PC-9 (cell line): Measurements from ENCODE around the gene LTBP3. TPM values are rescaled to one million over a fixed set of nuclear protein-coding genes. Genes with fewer than 3 reads are reported as not detected.
A peak's percentile ranks its signal among the peaks of the same experiment; 100 is the strongest.

Experiments used
- BruUV-seq: library from RNA; stranded (reverse); fragments of 400-500 nt; replicated peaks from 2 replicates; lab custom pipeline; 2021; lab: Mats Ljungman, UMichigan
- CTCF ChIA-PET: fragments of 300-600 bp; sonication (Branson Sonifier 250); formaldehyde crosslinking; loops from one replicate; lab custom pipeline; 2022; ENCODE audit warnings: antibody characterized with exemption; lab: Charles Lee
- POLR2A ChIA-PET: fragments of 300-600 bp; sonication (Branson Sonifier 250); formaldehyde crosslinking; loops from one replicate; lab custom pipeline; 2022; ENCODE audit warnings: antibody characterized with exemption; ENCODE audit not compliant: unreplicated experiment; lab: Charles Lee
- DNase-seq, 2 experiments: peaks; one replicate each; pipeline versions ENCODE4 v3.0.0 to v3.0.0-alpha.2; 2015 to 2022; ENCODE audit warnings: mixed read lengths in 1 of 2
- H2AFZ ChIP-seq: fragments of 200-600 bp; sonication (generic); 2 replicates; pipeline ENCODE4 v1.8.1; 2017; ENCODE audit warnings: antibody characterized with exemption
- H3F3A ChIP-seq: fragments of 200-600 bp; sonication (generic); 2 replicates; pipeline ENCODE4 v1.8.1; 2017; ENCODE audit warnings: antibody characterized with exemption, mild to moderate bottlenecking, low read depth; ENCODE audit not compliant: insufficient read depth
- H3K27ac ChIP-seq: fragments of 200-600 bp; sonication (generic); 2 replicates; pipeline ENCODE4 v1.6.1; 2016; ENCODE audit warnings: mixed run types
- H3K27me3 ChIP-seq: fragments of 200-600 bp; sonication (generic); 2 replicates; pipeline ENCODE4 v1.6.1; 2016; ENCODE audit warnings: low read depth, mixed run types; ENCODE audit not compliant: insufficient read depth
- H3K36me3 ChIP-seq: fragments of 200-600 bp; sonication (generic); 2 replicates; pipeline ENCODE4 v1.6.1; 2016; ENCODE audit warnings: low read depth, mixed run types
- H3K4me1 ChIP-seq: fragments of 200-600 bp; sonication (generic); replicated peaks from 2 replicates; pipeline ENCODE4 v1.6.1; 2016; ENCODE audit warnings: mixed run types; ENCODE audit not compliant: insufficient read depth
- H3K4me2 ChIP-seq: fragments of 200-600 bp; sonication (generic); 2 replicates; pipeline ENCODE4 v1.6.1; 2017; ENCODE audit warnings: mixed run types
- H3K4me3 ChIP-seq: fragments of 200-600 bp; sonication (generic); 2 replicates; pipeline ENCODE4 v1.6.1; 2016; ENCODE audit warnings: mixed run types
- H3K79me2 ChIP-seq: fragments of 200-600 bp; sonication (generic); 2 replicates; pipeline ENCODE4 v1.6.1; 2017; ENCODE audit warnings: low read depth, mixed run types
- H3K9me2 ChIP-seq: fragments of 200-600 bp; sonication (generic); 2 replicates; pipeline ENCODE4 v1.8.1; 2017; ENCODE audit warnings: mild to moderate bottlenecking; ENCODE audit not compliant: insufficient read depth
- H3K9me3 ChIP-seq: fragments of 200-600 bp; sonication (generic); 2 replicates; pipeline ENCODE4 v1.8.1; 2016; ENCODE audit warnings: low read depth; ENCODE audit not compliant: insufficient read depth
- H4K20me1 ChIP-seq: fragments of 200-600 bp; sonication (generic); 2 replicates; pipeline ENCODE4 v1.8.1; 2017; ENCODE audit not compliant: insufficient read depth
- EZH2 ChIP-seq: fragments of 200-600 bp; sonication (generic); IDR thresholded peaks from 2 replicates; pipeline ENCODE4 v1.8.0; 2017; ENCODE audit warnings: antibody characterized with exemption, low read depth
- intact Hi-C: fragments of 100-400 bp; cut with micrococcal nuclease; formaldehyde crosslinking; loops from one replicate; pipeline ENCODE4 v1.10.0; 2022; ENCODE audit not compliant: unreplicated experiment
- total RNA-seq: library from RNA; stranded (reverse); gene quantifications from 2 replicates; pipeline ENCODE4 v1.2.3, GENCODE V29; 2021
- TF ChIP-seq, protein P1 (sequence below): fragments of 200-600 bp; sonication (generic); conservative IDR thresholded peaks from 2 replicates; pipeline ENCODE4 v1.6.1; 2017; ENCODE audit warnings: mixed run types, antibody characterized with exemption, mild to moderate bottlenecking, moderate library complexity

LTBP3 gene
- total RNA-seq, 1 experiment from 2014 or later = 455 TPM

DNA sequence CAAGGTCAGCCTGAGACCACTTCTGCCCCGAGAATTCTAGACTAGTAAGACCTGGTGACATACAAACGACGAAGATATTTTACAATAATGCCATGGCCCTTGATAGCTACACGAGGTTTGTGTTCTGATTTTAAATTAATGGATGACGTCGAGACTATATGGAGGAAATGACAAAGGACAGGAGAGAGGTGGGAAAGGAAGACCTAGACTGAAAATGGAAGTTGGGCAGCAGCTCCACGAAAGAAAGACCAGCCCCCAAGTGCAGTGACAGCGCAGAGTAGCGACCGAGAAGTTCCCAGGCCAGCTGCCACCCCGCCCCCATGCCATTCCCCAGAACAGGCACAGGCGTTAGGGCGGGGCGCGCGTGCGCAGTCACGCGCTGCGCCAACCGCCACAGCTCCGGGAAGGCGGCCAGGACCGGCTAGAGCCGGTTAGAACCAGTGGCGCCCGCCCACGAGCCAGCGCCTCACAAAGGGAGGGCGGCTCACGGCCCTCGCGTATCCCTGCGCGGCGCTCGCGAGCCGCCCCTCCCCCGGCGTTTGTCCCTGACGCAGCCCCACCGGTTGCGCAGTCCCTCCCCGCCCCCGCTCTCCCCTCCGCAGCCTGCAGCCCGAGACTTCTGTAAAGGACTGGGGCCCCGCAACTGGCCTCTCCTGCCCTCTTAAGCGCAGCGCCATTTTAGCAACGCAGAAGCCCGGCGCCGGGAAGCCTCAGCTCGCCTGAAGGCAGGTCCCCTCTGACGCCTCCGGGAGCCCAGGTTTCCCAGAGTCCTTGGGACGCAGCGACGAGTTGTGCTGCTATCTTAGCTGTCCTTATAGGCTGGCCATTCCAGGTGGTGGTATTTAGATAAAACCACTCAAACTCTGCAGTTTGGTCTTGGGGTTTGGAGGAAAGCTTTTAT is 60.8 kb downstream of the LTBP3 start:
- Histone ChIP-seq H3K4me1 (peaks cover 39% of the 10 kb centered on the region), H3K27ac (peak overlapping the region; percentile 97), H3K4me3 (peak overlapping the region; percentile 99), H3K79me2 (peaks cover 53% of the 10 kb centered on the region), H3K9me2 (no peaks in the 10 kb centered on the region), H3K4me2 (peak overlapping the region; percentile 99), H2AFZ (peak overlapping the region; percentile 79), H3K27me3 (no peaks in the 10 kb centered on the region), H3F3A (peaks cover 75% of the 10 kb centered on the region), H3K36me3 (peaks cover 25% of the 10 kb centered on the region), H3K9me3 (no peaks in the 10 kb centered on the region), H4K20me1 (peaks cover 31% of the 10 kb centered on the region)
- peak; percentile 91 to 100 for DNase-seq
- intact Hi-C loops = loop anchor here (1.0 to 10.0 kb wide), 6 partner anchors 11 to 287 kb away; partner anchors contain the start of genes AP5B1 and OVOL1
- no TSS peak for BruUV-seq
- ChIA-PET CTCF (interaction anchor here (0.9 to 1.4 kb wide), 2 partner anchors 16 to 25 kb away, joined by 3 to 6 read pairs; no protein-coding TSS in a partner anchor), POLR2A (interaction anchor here (0.5 to 2.8 kb wide), 22 partner anchors 8 to 1141 kb away, joined by 3 to 34 read pairs (median 7); partner anchors contain the start of gene NEAT1)
- TF ChIP-seq, protein P1, sequence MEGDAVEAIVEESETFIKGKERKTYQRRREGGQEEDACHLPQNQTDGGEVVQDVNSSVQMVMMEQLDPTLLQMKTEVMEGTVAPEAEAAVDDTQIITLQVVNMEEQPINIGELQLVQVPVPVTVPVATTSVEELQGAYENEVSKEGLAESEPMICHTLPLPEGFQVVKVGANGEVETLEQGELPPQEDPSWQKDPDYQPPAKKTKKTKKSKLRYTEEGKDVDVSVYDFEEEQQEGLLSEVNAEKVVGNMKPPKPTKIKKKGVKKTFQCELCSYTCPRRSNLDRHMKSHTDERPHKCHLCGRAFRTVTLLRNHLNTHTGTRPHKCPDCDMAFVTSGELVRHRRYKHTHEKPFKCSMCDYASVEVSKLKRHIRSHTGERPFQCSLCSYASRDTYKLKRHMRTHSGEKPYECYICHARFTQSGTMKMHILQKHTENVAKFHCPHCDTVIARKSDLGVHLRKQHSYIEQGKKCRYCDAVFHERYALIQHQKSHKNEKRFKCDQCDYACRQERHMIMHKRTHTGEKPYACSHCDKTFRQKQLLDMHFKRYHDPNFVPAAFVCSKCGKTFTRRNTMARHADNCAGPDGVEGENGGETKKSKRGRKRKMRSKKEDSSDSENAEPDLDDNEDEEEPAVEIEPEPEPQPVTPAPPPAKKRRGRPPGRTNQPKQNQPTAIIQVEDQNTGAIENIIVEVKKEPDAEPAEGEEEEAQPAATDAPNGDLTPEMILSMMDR = peak; percentile 13; the same call in 1 of the 2 replicates
- no peak for TF ChIP-seq EZH2

DNA sequence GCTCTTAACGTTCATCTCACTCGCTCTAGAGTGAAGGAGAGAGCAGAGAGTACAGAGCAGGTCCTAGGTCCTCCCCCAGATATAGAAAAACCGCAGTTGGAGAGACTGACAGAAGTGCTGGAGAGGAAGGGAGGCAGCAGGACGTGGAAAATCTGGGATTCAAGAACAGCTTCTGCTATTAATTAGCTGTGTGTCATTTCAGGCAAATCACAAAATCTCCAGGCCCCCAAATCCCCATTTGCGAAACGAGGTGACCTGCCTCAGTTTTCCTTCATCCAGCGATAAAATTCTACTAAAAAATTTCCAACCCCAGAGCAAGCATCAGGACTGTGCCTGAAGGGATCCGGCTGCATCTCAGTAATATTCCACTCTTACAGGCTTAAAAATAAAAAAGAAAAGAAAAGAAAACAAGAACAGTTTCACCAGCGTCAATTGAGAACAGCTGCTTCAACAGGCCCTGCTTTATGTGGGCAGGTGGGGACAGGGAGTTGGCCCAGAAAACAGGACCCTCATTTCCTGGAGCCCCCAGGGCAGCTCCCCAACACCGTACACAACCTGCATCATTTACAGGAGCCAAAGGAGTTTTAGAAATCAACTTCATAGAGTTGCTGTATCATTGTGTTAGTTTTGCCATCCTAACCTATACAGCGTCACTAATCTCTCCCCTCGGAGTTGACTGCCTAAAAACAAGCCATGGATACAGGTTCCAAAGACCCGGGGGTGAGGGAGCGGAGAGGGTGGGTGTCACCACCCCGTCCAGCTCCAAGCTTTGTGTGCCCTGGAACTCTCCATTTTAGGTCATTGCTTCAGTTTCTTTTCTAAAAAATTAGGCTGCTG is 61.6 kb downstream of the LTBP3 start:
- peaks cover 75% of the 10 kb centered on the region for H3F3A ChIP-seq
- peak overlapping the region; percentile 42; the same call in 1 of the 2 replicates for H3K4me3 ChIP-seq
- intact Hi-C loops = loop anchor here (1.0 to 10.0 kb wide), 5 partner anchors 12 to 288 kb away; partner anchors contain the start of genes AP5B1 and OVOL1
- H3K4me2 ChIP-seq = peak overlapping the region; percentile 99
- peaks cover 47% of the 10 kb centered on the region for H3K4me1 ChIP-seq
- TF ChIP-seq, protein P1 = no peak
- TF ChIP-seq EZH2 = no peak
- no peaks in the 10 kb centered on the region for H3K9me2 ChIP-seq
- H3K79me2 ChIP-seq = peaks cover 44% of the 10 kb centered on the region
- H4K20me1 ChIP-seq = peaks cover 22% of the 10 kb centered on the region
- H3K27me3 ChIP-seq = no peaks in the 10 kb centered on the region
- ChIA-PET POLR2A (interaction anchor here (0.5 to 2.8 kb wide), 17 partner anchors 7 to 185 kb away, joined by 3 to 34 read pairs (median 7); partner anchors contain the start of gene NEAT1), CTCF (interaction anchor here (0.5 to 1.4 kb wide), 3 partner anchors 15 to 180 kb away, joined by 3 to 6 read pairs (median 3); no protein-coding TSS in a partner anchor)
- peak overlapping the region; percentile 97 for H3K27ac ChIP-seq
- BruUV-seq = TSS peak; percentile 20
- peak overlapping the region; percentile 63 for H2AFZ ChIP-seq
- no peaks in the 10 kb centered on the region for H3K9me3 ChIP-seq
- H3K36me3 ChIP-seq = peaks cover 16% of the 10 kb centered on the region
- DNase-seq = no peak
